Ecto neural progenitor cell (in vitro differentiated cells): ENCODE measurements around the gene FAF1.
"Not testable (repeated sequence)": the region's sequence is repeated elsewhere in the genome, so short reads cannot be mapped to it uniquely, and the experiment has no call there.

ENCODE experiments used
- DNase-seq: peaks from one replicate; pipeline ENCODE4 v3.0.0-alpha.2; 2018; ENCODE audit warnings: low spot score

Gene FAF1

GRCh38 chr1:50959303-50959912 lies 659 bp downstream of the FAF1 start:
- no peak for DNase-seq

- no peak for DNase-seq
Observed at GRCh38 chr1:50955116-50955515, 5.0 kb downstream of the FAF1 start.

DNA sequence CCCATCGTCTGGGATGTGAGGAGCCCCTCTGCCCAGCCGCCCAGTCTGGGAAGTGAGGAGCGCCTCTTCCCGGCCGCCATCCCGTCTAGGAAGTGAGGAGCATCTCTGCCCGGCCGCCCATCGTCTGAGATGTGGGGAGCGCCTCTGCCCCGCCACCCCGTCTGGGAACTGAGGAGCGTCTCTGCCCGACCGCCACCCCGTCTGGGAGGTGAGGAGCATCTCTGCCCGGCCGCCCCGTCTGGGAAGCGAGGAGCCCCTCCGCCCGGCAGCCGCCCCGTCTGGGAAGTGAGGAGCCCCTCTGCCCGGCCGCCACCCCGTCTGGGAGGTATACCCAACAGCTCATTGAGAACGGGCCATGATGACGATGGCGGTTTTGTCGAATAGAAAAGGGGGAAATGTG lies 7.5 kb downstream of the FAF1 start:
- DNase-seq: not testable (repeated sequence)

- DNase-seq: no peak
Observed at GRCh38 chr1:50950396-50950795, 9.7 kb downstream of the FAF1 start.

DNA sequence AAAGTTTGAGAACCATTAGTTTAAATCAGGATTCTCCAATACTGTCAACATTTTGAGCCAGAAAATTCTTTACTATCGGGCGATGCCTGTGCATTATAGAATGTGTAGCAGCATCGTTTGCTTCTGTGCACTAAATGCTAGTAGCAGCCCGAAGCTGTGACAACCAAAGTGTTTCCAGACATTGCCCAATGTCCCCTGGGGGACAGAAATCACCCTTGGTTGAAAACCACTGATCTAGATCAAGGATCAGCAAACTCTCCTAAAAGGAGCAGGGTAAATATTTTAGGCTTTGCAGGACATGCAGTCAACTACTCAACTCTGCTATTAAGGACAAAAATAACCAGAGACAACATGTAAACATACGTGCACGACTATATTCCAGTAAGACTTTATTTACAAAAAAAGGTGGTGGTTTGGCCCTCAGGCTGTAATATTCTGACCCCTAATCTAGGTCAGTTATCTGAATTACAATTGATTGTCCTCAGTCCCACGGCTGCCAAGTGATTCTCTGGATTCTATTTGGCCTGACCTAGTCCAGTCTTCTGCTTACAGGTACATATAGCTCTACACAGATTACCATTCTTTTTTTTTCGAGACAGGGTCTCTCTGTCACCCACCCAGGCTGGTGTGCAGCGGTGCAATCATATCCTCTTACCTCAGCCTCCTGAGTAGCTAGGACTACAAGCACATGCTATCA lies 10.6 kb downstream of the FAF1 start:
- no peak for DNase-seq

DNA sequence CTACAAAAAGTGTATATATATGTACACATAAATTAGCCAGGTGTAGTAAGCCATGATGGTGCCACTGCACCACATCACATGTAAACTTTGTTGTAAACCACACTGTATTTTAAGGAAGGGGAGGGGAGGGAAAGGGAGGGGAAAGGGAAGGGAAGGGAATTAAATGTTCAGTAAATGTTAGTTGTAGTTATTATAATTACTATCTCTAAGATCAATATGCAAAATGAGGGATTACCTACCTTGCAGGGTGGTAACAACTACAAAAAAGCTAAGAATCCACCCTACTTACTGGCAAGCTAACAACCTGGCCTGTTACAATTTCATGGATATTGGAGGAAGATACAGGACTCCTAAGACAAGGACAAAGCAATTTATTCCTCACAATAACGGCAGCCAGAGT lies 17.7 kb downstream of the FAF1 start:
- DNase-seq: no peak

DNA sequence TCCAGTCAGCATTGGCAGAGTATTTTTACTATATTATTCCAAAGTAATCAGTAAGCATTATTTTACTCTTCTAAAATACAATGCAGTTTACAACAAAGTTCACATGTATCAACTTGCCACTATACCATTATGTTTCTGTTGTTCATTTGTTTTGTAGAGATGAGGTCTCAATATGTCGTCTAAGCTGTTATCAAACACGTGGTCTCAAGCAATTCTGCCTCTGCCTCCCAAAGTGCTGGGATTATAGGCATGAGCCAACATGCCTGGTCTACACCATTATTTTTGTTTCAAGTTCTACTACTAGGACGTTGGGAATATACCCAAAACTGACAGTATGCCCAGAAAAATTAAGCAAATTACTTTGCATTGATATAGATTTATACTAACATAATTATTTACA lies 19.8 kb downstream of the FAF1 start:
- DNase-seq: no peak

- no peak for DNase-seq
Observed at GRCh38 chr1:50936321-50936720, 23.7 kb downstream of the FAF1 start.

DNA sequence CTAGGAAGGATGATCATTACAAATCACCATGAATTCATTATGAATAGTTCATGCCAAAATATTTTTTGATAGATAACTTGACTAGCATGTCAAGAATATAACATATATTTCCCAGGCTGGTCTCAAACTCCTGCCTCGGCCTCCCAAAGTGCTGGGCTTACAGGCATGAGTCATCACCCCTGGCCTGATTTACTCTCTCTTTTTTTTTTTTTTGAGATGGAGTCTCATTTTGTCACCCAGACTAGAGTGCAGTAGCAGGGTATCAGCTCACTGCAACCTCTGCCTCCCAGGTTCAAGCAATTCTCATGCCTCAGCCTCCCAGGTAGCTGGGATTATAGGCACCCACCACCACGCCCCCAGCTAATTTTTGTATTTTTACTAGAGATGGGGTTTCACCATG lies 24.8 kb downstream of the FAF1 start:
- not testable (repeated sequence) for DNase-seq

DNA sequence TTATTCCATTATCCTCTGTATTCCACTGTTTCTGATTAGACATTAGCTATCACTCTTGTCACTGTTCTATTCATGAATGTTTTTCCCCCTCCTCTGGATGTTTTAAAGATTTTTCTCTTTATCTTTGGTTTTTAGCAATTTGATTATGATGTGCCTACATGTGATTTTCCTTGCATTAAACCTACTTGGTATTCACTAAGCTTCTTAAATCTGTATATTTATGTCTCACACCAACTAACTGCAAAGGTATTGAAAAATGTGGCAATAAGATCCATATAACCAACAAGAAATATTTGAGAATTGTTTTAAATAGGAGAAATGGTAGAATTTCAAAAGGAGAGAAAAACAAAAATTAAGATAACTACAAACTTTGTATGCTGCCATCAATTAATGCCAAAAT lies 25.2 kb downstream of the FAF1 start:
- no peak for DNase-seq

- not testable (repeated sequence) for DNase-seq
Observed at GRCh38 chr1:50933770-50934169, 26.3 kb downstream of the FAF1 start.

GRCh38 chr1:50932043-50932442 lies 28.0 kb downstream of the FAF1 start:
- DNase-seq: not testable (repeated sequence)

DNA sequence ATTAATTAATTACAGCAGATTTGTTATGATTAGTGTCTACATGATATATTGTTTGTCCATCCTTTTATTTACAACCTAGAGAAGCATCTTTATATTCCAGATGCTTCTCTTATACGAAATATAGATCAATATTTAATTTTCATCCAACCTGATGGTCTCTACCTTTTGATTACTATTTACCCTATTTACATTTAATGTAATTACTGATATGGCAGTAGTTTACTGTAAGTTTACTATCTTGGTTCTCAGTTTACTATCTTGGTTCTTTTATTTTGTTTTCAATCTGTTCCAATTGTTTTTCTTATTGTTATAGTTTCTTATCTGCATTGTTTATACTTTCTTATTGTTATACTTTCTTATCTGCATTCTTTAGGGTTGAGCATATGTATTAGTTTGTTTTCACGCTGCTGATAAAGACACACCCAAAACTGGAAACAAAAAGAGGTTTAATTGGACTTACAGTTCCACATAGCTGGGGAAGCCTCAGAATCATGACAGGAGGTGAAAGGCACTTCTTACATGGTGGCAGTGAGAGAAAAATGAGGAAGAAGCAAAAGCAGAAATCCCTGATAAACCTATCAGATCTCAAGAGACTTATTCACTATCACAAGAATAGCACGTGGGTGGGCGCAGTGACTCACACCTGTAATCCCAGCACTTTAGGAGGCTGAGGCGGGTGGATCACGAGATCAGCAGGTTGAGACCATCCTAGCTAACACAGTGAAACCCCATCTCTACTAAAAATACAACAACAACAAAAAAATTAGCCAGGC lies 28.9 kb downstream of the FAF1 start:
- no peak for DNase-seq

GRCh38 chr1:50930193-50930592 lies 29.9 kb downstream of the FAF1 start:
- DNase-seq: no peak

DNA sequence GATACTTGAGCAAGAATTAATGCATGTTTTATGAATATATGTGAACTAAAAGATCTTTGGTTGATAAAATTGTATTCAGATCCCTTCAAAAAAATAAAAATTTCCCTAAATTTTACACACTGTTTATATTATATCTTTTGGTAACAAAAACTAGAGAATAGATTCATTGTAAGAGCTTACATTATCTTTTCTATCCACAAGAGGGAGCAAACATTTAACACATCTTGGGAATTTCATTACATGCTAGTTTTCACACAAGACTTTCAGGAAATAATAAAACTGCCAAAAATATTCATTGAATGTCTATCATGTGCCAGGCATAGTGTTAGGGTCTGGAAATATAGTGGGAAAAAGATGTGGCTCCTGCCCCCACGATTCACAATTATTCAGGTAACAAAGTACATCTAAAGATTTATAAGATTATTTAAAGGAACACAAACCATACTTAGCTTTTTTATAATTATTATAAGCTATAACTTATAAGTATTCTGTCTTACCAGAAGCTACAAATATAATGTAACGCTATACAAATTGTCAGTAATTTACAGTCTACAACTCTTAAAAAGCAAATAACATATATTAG lies 30.6 kb downstream of the FAF1 start:
- DNase-seq: no peak

- DNase-seq: no peak
Observed at GRCh38 chr1:50923564-50923963, 36.5 kb downstream of the FAF1 start.

GRCh38 chr1:50921029-50921428 lies 39.0 kb downstream of the FAF1 start:
- no peak for DNase-seq

DNA sequence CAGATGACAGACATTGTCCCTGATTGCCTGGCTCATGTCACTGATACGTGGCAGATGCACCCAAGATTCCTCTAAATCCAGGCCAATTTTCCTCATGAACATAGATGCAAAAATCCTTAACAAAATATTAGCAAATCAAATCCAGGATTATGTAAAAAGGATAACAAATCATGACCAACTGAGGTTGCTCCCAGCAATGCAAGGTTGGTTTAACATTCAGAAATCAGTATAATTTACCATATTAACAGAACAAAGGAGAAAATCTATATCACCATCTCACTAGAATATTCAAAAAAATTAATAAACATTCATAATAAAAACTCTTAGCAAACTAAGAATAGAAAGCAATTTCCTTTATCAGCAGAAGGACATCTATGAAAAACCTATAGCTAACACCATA lies 39.7 kb downstream of the FAF1 start:
- no peak for DNase-seq

GRCh38 chr1:50917138-50918137 lies 42.6 kb downstream of the FAF1 start:
- DNase-seq: no peak

- no peak for DNase-seq
Observed at GRCh38 chr1:50915621-50916020, 44.4 kb downstream of the FAF1 start.

GRCh38 chr1:50913954-50914353 lies 46.1 kb downstream of the FAF1 start:
- no peak for DNase-seq

- DNase-seq: not testable (repeated sequence)
Observed at GRCh38 chr1:50910356-50910755, 49.7 kb downstream of the FAF1 start.
